DND-41 (cell line): ENCODE results near the gene HOXD8.

Experiments
- EZH2 ChIP-seq: IDR thresholded peaks from 3 replicates; pipeline ENCODE4 v1.6.1; 2012; ENCODE audit warnings: borderline replicate concordance, low read depth, mild to moderate bottlenecking, moderate library complexity, low read length, inconsistent platforms; ENCODE audit not compliant: severe bottlenecking
- TF ChIP-seq, protein P1 (sequence below): IDR thresholded peaks from 2 replicates; pipeline ENCODE4 v1.5.1; 2012; ENCODE audit warnings: borderline replicate concordance, low read length, moderate library complexity, mild to moderate bottlenecking; ENCODE audit not compliant: poor library complexity, severe bottlenecking; ENCODE audit errors: extremely low read depth

DNA sequence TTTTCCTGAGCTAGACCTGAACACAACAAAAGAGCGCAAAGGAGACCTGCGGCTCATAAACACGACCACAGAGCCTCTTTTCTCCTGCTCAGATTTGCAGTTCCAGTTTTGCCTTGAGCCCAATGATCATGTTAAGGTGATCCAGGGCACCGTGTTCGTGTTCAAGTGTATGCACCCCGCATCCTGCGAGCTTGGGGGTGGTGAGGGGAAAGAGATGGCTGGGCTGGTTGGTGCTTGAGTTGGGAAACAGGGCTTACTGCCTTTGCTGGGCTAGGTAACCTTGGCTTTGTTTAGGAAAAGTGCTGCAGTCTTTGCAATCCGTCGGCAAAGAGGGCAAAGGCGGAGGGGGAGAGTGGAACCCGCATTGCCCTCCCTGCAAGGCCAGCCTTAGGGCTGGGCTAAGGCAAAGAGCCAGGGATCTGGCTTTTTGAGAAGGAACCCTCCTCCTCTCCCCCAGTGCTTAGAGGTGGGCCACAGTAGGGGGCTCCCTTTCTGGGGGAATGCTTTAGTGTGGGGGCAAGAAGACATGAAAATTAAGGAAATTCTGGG, 11.6 kb upstream of the HOXD8 start:
- TF ChIP-seq, protein P1, sequence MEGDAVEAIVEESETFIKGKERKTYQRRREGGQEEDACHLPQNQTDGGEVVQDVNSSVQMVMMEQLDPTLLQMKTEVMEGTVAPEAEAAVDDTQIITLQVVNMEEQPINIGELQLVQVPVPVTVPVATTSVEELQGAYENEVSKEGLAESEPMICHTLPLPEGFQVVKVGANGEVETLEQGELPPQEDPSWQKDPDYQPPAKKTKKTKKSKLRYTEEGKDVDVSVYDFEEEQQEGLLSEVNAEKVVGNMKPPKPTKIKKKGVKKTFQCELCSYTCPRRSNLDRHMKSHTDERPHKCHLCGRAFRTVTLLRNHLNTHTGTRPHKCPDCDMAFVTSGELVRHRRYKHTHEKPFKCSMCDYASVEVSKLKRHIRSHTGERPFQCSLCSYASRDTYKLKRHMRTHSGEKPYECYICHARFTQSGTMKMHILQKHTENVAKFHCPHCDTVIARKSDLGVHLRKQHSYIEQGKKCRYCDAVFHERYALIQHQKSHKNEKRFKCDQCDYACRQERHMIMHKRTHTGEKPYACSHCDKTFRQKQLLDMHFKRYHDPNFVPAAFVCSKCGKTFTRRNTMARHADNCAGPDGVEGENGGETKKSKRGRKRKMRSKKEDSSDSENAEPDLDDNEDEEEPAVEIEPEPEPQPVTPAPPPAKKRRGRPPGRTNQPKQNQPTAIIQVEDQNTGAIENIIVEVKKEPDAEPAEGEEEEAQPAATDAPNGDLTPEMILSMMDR = no peak
- no peak for TF ChIP-seq EZH2
